GM21717 (cell line): ENCODE results near the gene TRIM65.

ENCODE experiments used
- ATAC-seq: cut with Tn5 transposase; IDR thresholded peaks from one replicate; pipeline ENCODE4 v1.9.1; 2021; ENCODE audit warnings: mild to moderate bottlenecking, moderate library complexity; ENCODE audit not compliant: unreplicated experiment

Gene TRIM65

GRCh38 chr17:75896415-75897159, at the start of gene TRIM65:
TRIM65 (minus strand) TSS chr17:75896951; CDS start chr17:75896937, 14 bp downstream.
- ATAC-seq = peak; percentile 39

- no peak for ATAC-seq
Measured at GRCh38 chr17:75945211-75945610, 48.5 kb upstream of the TRIM65 start.

- no peak for ATAC-seq
Measured at GRCh38 chr17:75943491-75943890, 46.7 kb upstream of the TRIM65 start.

- no peak for ATAC-seq
Measured at GRCh38 chr17:75942473-75942872, 45.7 kb upstream of the TRIM65 start.

GRCh38 chr17:75941442-75941819, 44.7 kb upstream of the TRIM65 start:
- ATAC-seq = no peak

- peak; percentile 84 for ATAC-seq
Measured at GRCh38 chr17:75940727-75941441, 44.1 kb upstream of the TRIM65 start, which contains the start of gene FBF1. FBF1 (minus strand) TSS chr17:75941042; CDS start chr17:75938149, 2,893 bp downstream.

- no peak for ATAC-seq
Measured at GRCh38 chr17:75937652-75938051, 40.9 kb upstream of the TRIM65 start.

- no peak for ATAC-seq
Measured at GRCh38 chr17:75933808-75934207, 37.1 kb upstream of the TRIM65 start.

- no peak for ATAC-seq
Measured at GRCh38 chr17:75932852-75933251, 36.1 kb upstream of the TRIM65 start.

- no peak for ATAC-seq
Measured at GRCh38 chr17:75931062-75931461, 34.3 kb upstream of the TRIM65 start.

GRCh38 chr17:75927286-75927922, 30.7 kb upstream of the TRIM65 start:
- ATAC-seq = no peak

- no peak for ATAC-seq
Measured at GRCh38 chr17:75926456-75926855, 29.7 kb upstream of the TRIM65 start.

- no peak for ATAC-seq
Measured at GRCh38 chr17:75925912-75926311, 29.2 kb upstream of the TRIM65 start.

- no peak for ATAC-seq
Measured at GRCh38 chr17:75925103-75925502, 28.4 kb upstream of the TRIM65 start.

- ATAC-seq = no peak
Measured at GRCh38 chr17:75922963-75923874, 26.5 kb upstream of the TRIM65 start.

GRCh38 chr17:75922173-75922961, 25.6 kb upstream of the TRIM65 start:
- ATAC-seq = no peak

- no peak for ATAC-seq
Measured at GRCh38 chr17:75921596-75921995, 24.8 kb upstream of the TRIM65 start.

GRCh38 chr17:75920045-75920560, 23.4 kb upstream of the TRIM65 start:
- ATAC-seq = no peak

GRCh38 chr17:75919611-75920010, 22.9 kb upstream of the TRIM65 start:
- no peak for ATAC-seq
